Stimulated activated CD8-positive, alpha-beta memory T cell treated with anti-CD3 and anti-CD28 coated beads, Interleukin-2, amount 100 ng/mL, for 48 hours (primary cell): ENCODE results near the gene CCDC30.
"Not testable (repeated sequence)": the region's sequence is repeated elsewhere in the genome, so short reads cannot be mapped to it uniquely, and the experiment has no call there.

Experiments used
- DNase-seq, 2 donors: peaks; one replicate each; pipeline ENCODE4 v3.0.0-alpha.2; 2020; ENCODE audit warnings: low read depth in 2 of 2

The CCDC30 gene

GRCh38 chr1:42524330-42524729 lies 61.2 kb downstream of the CCDC30 start:
- DNase-seq = no peak

GRCh38 chr1:42529724-42530181 lies 66.7 kb downstream of the CCDC30 start:
- DNase-seq = no peak

GRCh38 chr1:42531043-42531442 lies 68.0 kb downstream of the CCDC30 start:
- DNase-seq = no peak

GRCh38 chr1:42533101-42533863 lies 70.2 kb downstream of the CCDC30 start:
- DNase-seq = no peak

GRCh38 chr1:42541104-42541503 lies 78.0 kb downstream of the CCDC30 start:
- no peak for DNase-seq

GRCh38 chr1:42551180-42551579 lies 88.1 kb downstream of the CCDC30 start:
- no peak for DNase-seq

- DNase-seq = no peak
These were observed 88.5 kb downstream of the CCDC30 start for GRCh38 chr1:42551590-42551989.

GRCh38 chr1:42552636-42553035 lies 89.5 kb downstream of the CCDC30 start:
- no peak for DNase-seq

- no peak for DNase-seq
These were observed 94.3 kb downstream of the CCDC30 start for GRCh38 chr1:42557230-42557851.

GRCh38 chr1:42567038-42567437 lies 104.0 kb downstream of the CCDC30 start:
- no peak for DNase-seq

GRCh38 chr1:42576935-42577334 lies 113.8 kb downstream of the CCDC30 start:
- no peak for DNase-seq

- DNase-seq = no peak
These were observed 122.9 kb downstream of the CCDC30 start for GRCh38 chr1:42586016-42586415.

- DNase-seq = no peak
These were observed 124.7 kb downstream of the CCDC30 start for GRCh38 chr1:42587753-42588152.

- DNase-seq = no peak
These were observed 129.7 kb downstream of the CCDC30 start for GRCh38 chr1:42592811-42593210.

- no peak for DNase-seq
These were observed 130.5 kb downstream of the CCDC30 start for GRCh38 chr1:42593486-42594100.

- DNase-seq = no peak
These were observed 138.4 kb downstream of the CCDC30 start for GRCh38 chr1:42601472-42601871.

GRCh38 chr1:42613803-42614131 lies 150.7 kb downstream of the CCDC30 start:
- DNase-seq = no peak

GRCh38 chr1:42618866-42619265 lies 155.8 kb downstream of the CCDC30 start:
- no peak for DNase-seq

- no peak for DNase-seq
These were observed 157.2 kb downstream of the CCDC30 start for GRCh38 chr1:42620307-42620706.

- not testable (repeated sequence) for DNase-seq
These were observed 158.1 kb downstream of the CCDC30 start for GRCh38 chr1:42621180-42621579.

GRCh38 chr1:42627205-42627604 lies 164.1 kb downstream of the CCDC30 start:
- not testable (repeated sequence) for DNase-seq

GRCh38 chr1:42639116-42639515 lies 176.0 kb downstream of the CCDC30 start:
- no peak for DNase-seq

GRCh38 chr1:42646056-42646455 lies 183.0 kb downstream of the CCDC30 start:
- DNase-seq = no peak
